CD8-positive, alpha-beta memory T cell (primary cell): ENCODE measurements around the gene NELFE. TPM values are rescaled to one million over a fixed set of nuclear protein-coding genes. Genes with fewer than 3 reads are reported as not detected.
"Not testable (repeated sequence)": the region's sequence is repeated elsewhere in the genome, so short reads cannot be mapped to it uniquely, and the experiment has no call there.

ENCODE experiments used
- CTCF ChIA-PET: fragments of 350-600 bp; sonication (Branson Sonifier 250); formaldehyde crosslinking; loops from one replicate; lab custom pipeline; 2021; ENCODE audit warnings: antibody characterized with exemption; lab: Charles Lee
- POLR2A ChIA-PET: fragments of 350-600 bp; sonication (Branson Sonifier 250); formaldehyde crosslinking; loops from one replicate; lab custom pipeline; 2021; ENCODE audit warnings: antibody characterized with exemption; lab: Charles Lee
- DNase-seq, 5 donors: peaks; one replicate each; pipeline versions ENCODE4 v3.0.0 to v3.0.0-alpha.2; 2020 to 2022; ENCODE audit warnings: mixed read lengths in 1 of 5
- H3K27ac ChIP-seq: one replicate; pipeline ENCODE4 v1.7.0; 2013; ENCODE audit warnings: low read depth, mild to moderate bottlenecking, low read length, moderate library complexity
- H3K27me3 ChIP-seq: 2 replicates; pipeline ENCODE4 v1.7.0; 2013; ENCODE audit warnings: low read length, mild to moderate bottlenecking; ENCODE audit not compliant: insufficient read depth, poor library complexity, severe bottlenecking
- H3K36me3 ChIP-seq: 2 replicates; pipeline ENCODE4 v1.7.0; 2013; ENCODE audit warnings: mild to moderate bottlenecking, low read length, moderate library complexity; ENCODE audit not compliant: insufficient read depth
- H3K4me1 ChIP-seq: 2 replicates; pipeline ENCODE4 v1.7.0; 2013; ENCODE audit warnings: mild to moderate bottlenecking, low read length, moderate library complexity; ENCODE audit not compliant: insufficient read depth
- H3K4me3 ChIP-seq: 2 replicates; pipeline ENCODE4 v1.7.0; 2013; ENCODE audit warnings: mild to moderate bottlenecking, low read length
- H3K9me3 ChIP-seq: 2 replicates; pipeline ENCODE4 v1.7.0; 2013; ENCODE audit warnings: mild to moderate bottlenecking, low read length
- H3K27ac Mint-ChIP-seq, 8 donors: one replicate each; pipeline ENCODE4 v1.8.0; 2020 to 2021; ENCODE audit warnings: mixed read lengths in 8 of 8, mild to moderate bottlenecking in 6 of 8, inconsistent platforms in 3 of 8, moderate library complexity in 3 of 8
- H3K27me3 Mint-ChIP-seq, 2 donors: one replicate each; pipeline ENCODE4 v1.8.0; 2020 to 2021; ENCODE audit warnings: mixed read lengths in 2 of 2, mild to moderate bottlenecking in 1 of 2, moderate library complexity in 1 of 2
- H3K36me3 Mint-ChIP-seq, 3 donors: one replicate each; pipeline ENCODE4 v1.8.0; 2020 to 2021; ENCODE audit warnings: mixed read lengths in 3 of 3, inconsistent platforms in 1 of 3, mild to moderate bottlenecking in 1 of 3
- H3K4me1 Mint-ChIP-seq, 3 donors: one replicate each; pipeline ENCODE4 v1.8.0; 2020 to 2021; ENCODE audit warnings: mixed read lengths in 3 of 3, inconsistent platforms in 1 of 3, mild to moderate bottlenecking in 1 of 3
- H3K4me3 Mint-ChIP-seq, 7 donors: one replicate each; pipeline ENCODE4 v1.8.0; 2020 to 2021; ENCODE audit warnings: mixed read lengths in 7 of 7, mild to moderate bottlenecking in 6 of 7, moderate library complexity in 4 of 7, inconsistent platforms in 2 of 7
- H3K9me3 Mint-ChIP-seq, 5 donors: one replicate each; pipeline ENCODE4 v1.8.0; 2020 to 2022; ENCODE audit warnings: mixed read lengths in 5 of 5, mild to moderate bottlenecking in 3 of 5, moderate library complexity in 2 of 5, inconsistent platforms in 1 of 5
- polyA plus RNA-seq: library from polyadenylated mRNA; unstranded; fragments of 300-500 nt; fragmentation: Illumina TruSeq; gene quantifications from one replicate; pipeline ENCODE4 v1.2.3, GENCODE V29; 2021
- total RNA-seq, 2 experiments: library from RNA; stranded (reverse); gene quantifications; one replicate each; pipeline ENCODE4 v1.2.3, GENCODE V29; 2021

Gene NELFE
- total and polyA plus RNA-seq, 3 experiments from 2014 or later: 79.6 to 90.6 (median 86.1) TPM

DNA sequence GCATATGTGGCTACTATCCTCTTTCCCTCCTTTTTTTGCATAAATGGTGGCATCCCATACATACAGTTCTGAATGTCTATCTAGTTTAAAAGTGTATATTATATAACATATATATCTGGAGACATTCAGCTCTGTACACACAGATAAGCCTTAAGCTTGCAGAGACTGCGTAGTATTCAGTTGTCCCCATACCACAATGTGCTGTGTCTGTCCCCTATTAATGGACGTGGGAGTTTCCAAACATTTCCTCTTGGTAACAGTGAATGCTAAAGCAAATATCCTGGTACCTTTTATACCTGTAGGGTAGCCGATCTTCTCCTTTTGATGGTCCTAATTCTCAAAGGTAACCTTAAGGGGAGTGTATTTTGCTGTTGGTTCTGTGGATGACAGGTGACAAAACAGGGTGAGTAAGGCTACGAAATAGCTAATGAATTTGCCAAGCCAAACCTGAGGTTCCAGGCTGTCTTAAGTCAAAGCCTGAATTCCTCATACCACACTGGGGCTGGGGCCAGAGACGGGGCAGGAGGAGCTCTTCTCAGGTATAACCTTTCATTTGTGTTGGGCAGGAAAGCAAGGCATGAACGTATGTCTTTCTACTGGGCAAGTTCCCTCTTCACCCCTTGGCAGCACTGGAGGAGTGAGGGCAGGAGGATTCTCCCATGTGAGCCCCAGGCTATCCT, 39.0 kb downstream of the NELFE start:
- ChIA-PET CTCF (interaction anchor here (0.8 kb wide), 1 partner anchor 30 kb away, joined by 3 read pairs; no protein-coding TSS in a partner anchor), POLR2A (no interaction called here)
- H3K36me3 ChIP-seq: no peaks in the 10 kb centered on the region
- no peaks in the 10 kb centered on the region for H3K9me3 ChIP-seq
- Mint-ChIP-seq H3K9me3 (no peaks in the 10 kb centered on the region), H3K4me1 (no peaks in the 10 kb centered on the region), H3K4me3 (no peak overlapping the region), H3K36me3 (no peaks in the 10 kb centered on the region), H3K27me3 (peaks cover 0 to 13% of the 10 kb centered on the region in 2 donors), H3K27ac (no peak overlapping the region)
- DNase-seq: no peak
- no peaks in the 10 kb centered on the region for H3K27me3 ChIP-seq
- no peak overlapping the region for H3K4me3 ChIP-seq
- no peak overlapping the region for H3K27ac ChIP-seq
- H3K4me1 ChIP-seq: no peaks in the 10 kb centered on the region

DNA sequence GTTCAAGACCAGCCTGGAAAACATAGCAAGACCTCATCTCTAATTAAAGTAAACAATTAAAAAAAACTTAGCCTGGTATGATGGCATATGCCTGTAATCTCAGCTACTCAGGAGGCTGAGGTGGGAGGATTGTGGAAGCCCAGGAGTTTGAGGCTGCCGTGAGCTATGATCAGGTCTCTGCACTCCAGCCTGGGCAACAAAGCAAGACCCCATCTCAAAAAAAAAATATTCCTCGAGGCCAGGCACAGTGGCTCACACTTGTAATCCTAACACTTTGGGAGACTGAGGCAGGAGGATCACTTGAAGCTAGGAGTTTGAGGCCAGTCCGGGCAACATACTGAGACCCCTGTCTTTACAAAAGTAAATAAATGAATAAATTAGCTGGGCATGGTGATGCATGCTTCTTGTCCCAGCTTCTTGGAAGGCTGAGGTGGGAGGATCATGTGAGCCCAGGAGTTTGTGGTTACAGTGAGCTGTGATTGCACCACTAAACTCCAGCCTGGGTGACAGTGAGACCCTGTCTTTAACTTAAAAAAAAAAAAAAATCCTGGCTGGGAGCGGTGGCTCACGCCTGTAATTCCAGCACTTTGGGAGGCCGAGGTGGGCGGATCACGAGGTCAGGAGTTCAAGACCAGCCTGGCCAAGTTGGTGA, 40.6 kb downstream of the NELFE start:
- Histone ChIP-seq H3K4me1 (no peaks in the 10 kb centered on the region), H3K27ac (no peak overlapping the region), H3K27me3 (no peaks in the 10 kb centered on the region), H3K9me3 (no peaks in the 10 kb centered on the region), H3K36me3 (no peaks in the 10 kb centered on the region), H3K4me3 (no peak overlapping the region)
- CTCF ChIA-PET: interaction anchor here (1.1 kb wide), 1 partner anchor 11 kb away, joined by 3 read pairs; no protein-coding TSS in a partner anchor
- Mint-ChIP-seq H3K27ac (no peak overlapping the region), H3K27me3 (peaks cover 2 to 14% of the 10 kb centered on the region in 2 donors), H3K4me3 (no peak overlapping the region), H3K36me3 (no peaks in the 10 kb centered on the region), H3K9me3 (no peaks in the 10 kb centered on the region), H3K4me1 (no peaks in the 10 kb centered on the region)
- POLR2A ChIA-PET: no interaction called here
- no peak for DNase-seq

DNA sequence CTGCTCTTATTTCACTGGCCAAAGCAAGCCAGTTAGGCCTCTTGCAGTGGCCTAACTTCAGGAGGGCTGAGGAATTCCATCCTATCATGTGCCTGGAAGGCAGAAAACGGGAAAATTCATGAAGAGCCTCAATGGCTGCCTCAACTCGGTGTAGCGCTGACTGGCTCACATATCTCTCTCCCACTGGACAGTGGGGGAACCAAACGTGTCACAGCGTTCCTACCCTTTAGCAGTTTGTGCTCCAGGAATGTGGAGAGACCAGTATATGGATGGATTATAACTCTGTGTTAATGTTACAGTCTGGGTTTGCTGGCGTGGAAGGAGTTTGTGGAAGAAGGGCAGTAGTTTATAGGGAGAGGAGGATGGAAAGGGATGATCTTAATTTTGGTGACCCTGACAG, 43.0 kb downstream of the NELFE start:
- Histone ChIP-seq H3K36me3 (no peaks in the 10 kb centered on the region), H3K4me3 (no peak overlapping the region), H3K27ac (no peak overlapping the region), H3K27me3 (no peaks in the 10 kb centered on the region), H3K9me3 (no peaks in the 10 kb centered on the region), H3K4me1 (no peaks in the 10 kb centered on the region)
- no peaks in the 10 kb centered on the region for H3K36me3 Mint-ChIP-seq
- no peaks in the 10 kb centered on the region for H3K9me3 Mint-ChIP-seq
- ChIA-PET POLR2A (no interaction called here), CTCF (no interaction called here)
- no peak overlapping the region for H3K4me3 Mint-ChIP-seq
- DNase-seq: no peak
- peaks cover 7 to 20% of the 10 kb centered on the region in 2 donors for H3K27me3 Mint-ChIP-seq
- no peak overlapping the region for H3K27ac Mint-ChIP-seq
- no peaks in the 10 kb centered on the region for H3K4me1 Mint-ChIP-seq

DNA sequence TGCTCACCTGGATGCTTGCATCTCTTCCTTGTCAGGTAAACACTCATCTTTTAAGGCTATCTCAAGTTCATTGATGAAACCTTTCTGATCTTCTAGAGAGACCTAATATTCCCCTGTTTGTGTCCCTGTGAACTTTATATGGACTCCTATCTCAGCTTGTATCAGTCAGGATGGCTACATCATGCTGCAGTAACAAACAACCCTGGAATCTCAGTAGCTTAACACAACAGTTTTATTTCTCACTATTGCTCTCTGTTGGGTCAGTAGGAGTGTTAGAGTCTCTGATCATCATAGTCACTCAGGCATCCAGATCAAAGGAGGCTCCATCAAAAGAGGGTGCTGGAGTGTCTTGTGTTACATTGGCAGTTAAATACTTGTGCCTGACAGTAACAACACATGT, 43.4 kb downstream of the NELFE start:
- no peaks in the 10 kb centered on the region for H3K27me3 ChIP-seq
- ChIA-PET POLR2A (no interaction called here), CTCF (no interaction called here)
- Mint-ChIP-seq H3K4me1 (no peaks in the 10 kb centered on the region), H3K4me3 (no peak overlapping the region), H3K27ac (peak overlapping the region in 1 of 8 donors; percentile 13), H3K9me3 (no peaks in the 10 kb centered on the region), H3K36me3 (no peaks in the 10 kb centered on the region), H3K27me3 (peaks cover 7 to 21% of the 10 kb centered on the region in 2 donors)
- H3K4me3 ChIP-seq: no peak overlapping the region
- H3K9me3 ChIP-seq: no peaks in the 10 kb centered on the region
- H3K27ac ChIP-seq: no peak overlapping the region
- no peaks in the 10 kb centered on the region for H3K4me1 ChIP-seq
- no peaks in the 10 kb centered on the region for H3K36me3 ChIP-seq
- no peak for DNase-seq

DNA sequence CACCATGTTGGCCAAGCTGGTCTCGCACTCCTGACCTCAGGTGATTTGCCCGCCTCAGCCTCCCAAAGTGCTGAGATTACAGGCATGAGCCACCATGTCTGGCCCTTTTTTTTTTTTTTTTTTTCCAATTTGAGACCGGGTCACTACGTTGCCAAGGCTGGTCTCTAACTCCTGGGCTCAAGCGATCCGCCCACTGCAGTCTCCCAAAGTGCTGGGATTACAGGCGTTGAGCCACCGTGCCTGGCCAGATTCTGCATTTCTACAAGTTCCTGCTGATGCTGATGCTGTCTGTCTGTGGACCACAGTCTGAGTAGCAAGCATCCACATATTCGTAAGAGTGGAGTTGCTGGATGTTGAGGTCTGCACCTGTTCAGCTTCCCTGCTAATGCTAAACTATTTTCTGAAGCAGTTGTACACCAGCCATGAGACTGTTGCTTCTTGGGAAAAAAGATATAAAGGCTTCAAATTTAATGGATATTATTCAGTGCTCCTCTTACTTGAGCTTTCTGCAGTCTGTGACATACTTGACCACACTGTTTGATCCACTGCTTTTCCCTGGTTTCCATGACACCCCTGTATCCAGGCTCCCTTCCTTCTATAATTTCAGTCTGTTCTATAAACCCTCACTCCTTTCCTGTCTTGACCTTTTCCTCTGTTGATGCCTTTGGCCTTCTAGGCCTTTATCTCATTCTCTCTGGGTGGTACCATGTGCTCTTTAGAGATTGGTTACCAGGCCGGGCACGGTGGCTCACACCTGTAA, 46.8 kb downstream of the NELFE start:
- H3K9me3 ChIP-seq: no peaks in the 10 kb centered on the region
- H3K4me3 Mint-ChIP-seq: no peak overlapping the region
- H3K4me3 ChIP-seq: no peak overlapping the region
- H3K27ac Mint-ChIP-seq: no peak overlapping the region
- no peak for DNase-seq
- peaks cover 7 to 31% of the 10 kb centered on the region in 2 donors for H3K27me3 Mint-ChIP-seq
- no peaks in the 10 kb centered on the region for H3K4me1 ChIP-seq
- H3K4me1 Mint-ChIP-seq: no peaks in the 10 kb centered on the region
- H3K27ac ChIP-seq: no peak overlapping the region
- ChIA-PET POLR2A (interaction anchor here (0.7 kb wide), 1 partner anchor 491 kb away, joined by 4 read pairs; no protein-coding TSS in a partner anchor), CTCF (no interaction called here)
- H3K36me3 ChIP-seq: no peaks in the 10 kb centered on the region
- no peaks in the 10 kb centered on the region for H3K36me3 Mint-ChIP-seq
- H3K9me3 Mint-ChIP-seq: no peaks in the 10 kb centered on the region
- H3K27me3 ChIP-seq: no peaks in the 10 kb centered on the region

DNA sequence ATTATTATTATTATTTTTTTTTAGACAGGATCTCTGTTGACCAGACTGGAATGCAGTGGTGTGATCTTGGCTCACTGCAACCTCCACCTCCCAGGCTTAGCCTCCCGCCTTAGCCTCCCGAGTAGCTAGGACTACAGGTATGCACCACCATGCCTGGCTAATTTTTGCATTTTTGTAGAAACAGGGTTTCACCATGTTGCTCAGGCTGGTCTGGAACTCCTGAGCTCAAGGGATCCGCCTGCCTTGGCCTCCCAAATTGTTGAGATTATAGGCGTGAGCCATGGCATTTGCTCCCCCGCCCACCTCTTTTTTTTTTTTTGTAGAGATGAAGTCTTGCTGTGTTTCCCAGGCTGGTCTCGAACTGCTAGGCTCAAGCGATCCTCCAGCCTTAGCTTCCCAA, 49.5 kb downstream of the NELFE start:
- H3K27ac ChIP-seq, H3K4me3 ChIP-seq, H3K4me1 Mint-ChIP-seq, H3K27me3 ChIP-seq, H3K9me3 Mint-ChIP-seq, H3K36me3 ChIP-seq, H3K4me1 ChIP-seq, H3K4me3 Mint-ChIP-seq, H3K9me3 ChIP-seq, DNase-seq, H3K27ac Mint-ChIP-seq, H3K36me3 Mint-ChIP-seq: not testable (repeated sequence)
- ChIA-PET POLR2A (interaction anchor here (0.6 to 0.7 kb wide), 2 partner anchors 56 to 446 kb away, joined by 3 to 4 read pairs; no protein-coding TSS in a partner anchor), CTCF (interaction anchor here (0.7 kb wide), 1 partner anchor 21 kb away, joined by 3 read pairs; no protein-coding TSS in a partner anchor)
- H3K27me3 Mint-ChIP-seq: peaks cover 7 to 22% of the 10 kb centered on the region in 2 donors

DNA sequence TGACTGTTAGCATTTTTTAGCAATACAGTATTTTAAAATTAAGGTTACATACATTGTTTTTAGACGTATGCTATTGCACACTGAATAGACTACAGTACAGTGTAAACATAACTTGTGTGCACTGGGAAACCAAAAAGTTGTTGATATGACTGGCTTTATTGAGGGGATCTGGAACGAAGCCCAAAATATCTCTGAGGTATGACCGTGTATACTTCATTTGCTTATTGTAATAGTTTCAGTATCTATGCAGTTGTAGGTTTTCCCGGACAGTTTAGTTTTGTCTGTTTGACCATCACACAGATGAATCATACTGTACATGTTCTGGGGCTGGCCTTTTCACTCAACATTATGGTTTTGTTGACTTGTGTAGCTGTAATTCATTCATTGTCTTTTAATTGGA, 50.0 kb downstream of the NELFE start:
- no peak overlapping the region for H3K4me3 ChIP-seq
- H3K27me3 ChIP-seq: no peaks in the 10 kb centered on the region
- POLR2A ChIA-PET: no interaction called here
- Mint-ChIP-seq H3K27me3 (peaks cover 6 to 22% of the 10 kb centered on the region in 2 donors), H3K9me3 (no peaks in the 10 kb centered on the region), H3K36me3 (no peaks in the 10 kb centered on the region), H3K27ac (peak overlapping the region in 1 of 8 donors; percentile 33), H3K4me3 (no peak overlapping the region), H3K4me1 (peaks cover 0 to under 1% (median 0%) of the 10 kb centered on the region in 3 donors)
- no peaks in the 10 kb centered on the region for H3K36me3 ChIP-seq
- H3K27ac ChIP-seq: no peak overlapping the region
- no peaks in the 10 kb centered on the region for H3K4me1 ChIP-seq
- no peak for DNase-seq
- CTCF ChIA-PET: interaction anchor here (0.7 to 1.5 kb wide), 2 partner anchors 20 to 43 kb away, joined by 3 to 4 read pairs; no protein-coding TSS in a partner anchor
- H3K9me3 ChIP-seq: no peaks in the 10 kb centered on the region
